ENCODE results near the gene KDM1B.

Gene KDM1B

GRCh38 chr6:18235524-18235923 is 80.3 kb downstream of the KDM1B start:
- DNase-seq: no peak

GRCh38 chr6:18237167-18237566 is 81.9 kb downstream of the KDM1B start:
- no peak for DNase-seq

GRCh38 chr6:18240230-18240629 is 85.0 kb downstream of the KDM1B start:
- DNase-seq: no peak

GRCh38 chr6:18241208-18242038 is 86.2 kb downstream of the KDM1B start:
- no peak for DNase-seq

GRCh38 chr6:18242062-18242851 is 87.0 kb downstream of the KDM1B start:
- DNase-seq: no peak

- peak; percentile 28 for DNase-seq
Measured at GRCh38 chr6:18243302-18243893, 88.2 kb downstream of the KDM1B start.

GRCh38 chr6:18244251-18244650 is 89.0 kb downstream of the KDM1B start:
- DNase-seq: no peak

GRCh38 chr6:18245079-18245478 is 89.9 kb downstream of the KDM1B start:
- DNase-seq: no peak

GRCh38 chr6:18245642-18246041 is 90.4 kb downstream of the KDM1B start:
- no peak for DNase-seq

- DNase-seq: no peak
Measured at GRCh38 chr6:18246205-18246604, 91.0 kb downstream of the KDM1B start.

GRCh38 chr6:18247002-18247401 is 91.8 kb downstream of the KDM1B start:
- DNase-seq: no peak

GRCh38 chr6:18248698-18249097 is 93.5 kb downstream of the KDM1B start:
- DNase-seq: no peak

- DNase-seq: no peak
Measured at GRCh38 chr6:18249271-18249670, 94.0 kb downstream of the KDM1B start.

- DNase-seq: no peak
Measured at GRCh38 chr6:18253635-18254034, 98.4 kb downstream of the KDM1B start.

- DNase-seq: no peak
Measured at GRCh38 chr6:18254793-18255192, 99.6 kb downstream of the KDM1B start.

- no peak for DNase-seq
Measured at GRCh38 chr6:18259675-18260447, 104.6 kb downstream of the KDM1B start.

- DNase-seq: no peak
Measured at GRCh38 chr6:18260448-18261106, 105.4 kb downstream of the KDM1B start.

GRCh38 chr6:18261877-18262276 is 106.7 kb downstream of the KDM1B start:
- no peak for DNase-seq

GRCh38 chr6:18262702-18263417 is 107.6 kb downstream of the KDM1B start:
- peak; percentile 44 for DNase-seq

GRCh38 chr6:18263418-18264218 is 108.4 kb downstream of the KDM1B start:
- DNase-seq: peak; percentile 38

Data from hematopoietic multipotent progenitor cell treated with erythropoietin and hydrocortisone succinate and interleukin-3 and kit ligand, for 6 days (in vitro differentiated cells).